GM12878 (cell line): ENCODE measurements around the gene RIMBP2. TPM values are rescaled to one million over a fixed set of nuclear protein-coding genes. Genes with fewer than 3 reads are reported as not detected.

Experiments
- ATAC-seq: fragments of 200-7000 bp; cut with Tn5 transposase; 3 replicates; pipeline ENCODE4 v1.9.1; 2020; ENCODE audit warnings: mild to moderate bottlenecking, moderate library complexity
- BruUV-seq: library from RNA; stranded (reverse); fragments of 400-500 nt; replicated peaks from 2 replicates; lab custom pipeline; 2021; lab: Mats Ljungman, UMichigan
- CTCF ChIA-PET: fragments of 300-600 bp; sonication (Branson Sonifier 250); formaldehyde crosslinking; extraction: SDS; loops from one replicate; lab custom pipeline; 2021; ENCODE audit warnings: inconsistent platforms; lab: Yijun Ruan, JAX
- POLR2A ChIA-PET: fragments of 350-600 bp; formaldehyde crosslinking; extraction: SDS; loops from one replicate; lab custom pipeline; 2021; ENCODE audit warnings: inconsistent platforms; lab: Charles Lee
- RAD21 ChIA-PET: fragments of 300-600 bp; sonication (Branson Sonifier 250); formaldehyde crosslinking; loops from one replicate; lab custom pipeline; 2023; ENCODE audit warnings: antibody characterized with exemption; ENCODE audit not compliant: unreplicated experiment; lab: Charles Lee
- SMC1A ChIA-PET: fragments of 300-600 bp; sonication (Branson Sonifier 250); formaldehyde crosslinking; loops from one replicate; lab custom pipeline; 2023; ENCODE audit not compliant: unreplicated experiment, uncharacterized antibody; lab: Charles Lee
- DNase-seq: peaks from one replicate; pipeline ENCODE4 v3.0.0-alpha.2; 2011; ENCODE audit warnings: low read depth, low spot score
- FAIRE-seq: peaks from 3 replicates; lab custom pipeline; 2011; peaks lifted over from hg19 to GRCh38; lab: Jason Lieb, UNC
- H2AFZ ChIP-seq: 2 replicates; pipeline ENCODE4 v1.6.0; 2011; ENCODE audit warnings: low read depth, low read length, control low read depth; ENCODE audit not compliant: control insufficient read depth
- H3K27ac ChIP-seq: 2 replicates; pipeline ENCODE4 v1.5.1; 2011; ENCODE audit warnings: control low read depth; ENCODE audit not compliant: control insufficient read depth, insufficient read depth
- H3K27me3 ChIP-seq, 2 experiments: replicated peaks in 1 of 2; 2 replicates each; pipeline versions ENCODE4 v1.6.0 to v1.6.1; 2011; ENCODE audit warnings: low read length in 1 of 2; ENCODE audit not compliant: control insufficient read depth in 2 of 2, insufficient read depth in 2 of 2
- H3K36me3 ChIP-seq, 2 experiments: 2 replicates each; pipeline ENCODE4 v1.5.1; 2011; ENCODE audit warnings: low read length in 1 of 2; ENCODE audit not compliant: control insufficient read depth in 2 of 2, insufficient read depth in 2 of 2
- H3K4me1 ChIP-seq: 2 replicates; pipeline ENCODE4 v1.6.1; 2011; ENCODE audit warnings: mild to moderate bottlenecking, low read length, moderate library complexity, mixed read lengths; ENCODE audit not compliant: control insufficient read depth, insufficient read depth
- H3K4me2 ChIP-seq: 2 replicates; pipeline ENCODE4 v1.6.0; 2011; ENCODE audit warnings: control low read depth; ENCODE audit not compliant: control insufficient read depth, insufficient read depth
- H3K4me3 ChIP-seq: fragments of 200-600 bp; sonication (generic); 2 replicates; pipeline ENCODE4 v1.5.1; 2016
- H3K79me2 ChIP-seq: 2 replicates; pipeline ENCODE4 v1.6.0; 2011; ENCODE audit warnings: low read length; ENCODE audit not compliant: control insufficient read depth, insufficient read depth
- H3K9ac ChIP-seq: 2 replicates; pipeline ENCODE4 v1.8.0; 2011; ENCODE audit warnings: low read length, control low read depth, mixed read lengths; ENCODE audit not compliant: control insufficient read depth, insufficient read depth
- H3K9me3 ChIP-seq: replicated peaks from 3 replicates; pipeline ENCODE4 v1.5.1; 2011; ENCODE audit warnings: mild to moderate bottlenecking, low read length; ENCODE audit not compliant: control insufficient read depth, insufficient read depth
- H4K20me1 ChIP-seq: 2 replicates; pipeline ENCODE4 v1.6.0; 2011; ENCODE audit not compliant: control insufficient read depth, insufficient read depth
- EGR1 ChIP-seq, 2 experiments: IDR thresholded peaks; 1 replicate in 1 of 2; 2 replicates in 1 of 2; pipeline ENCODE4 v1.6.1; 2011 to 2012; ENCODE audit warnings: low read depth in 2 of 2, low read length in 2 of 2, borderline replicate concordance in 1 of 2, mild to moderate bottlenecking in 1 of 2, moderate library complexity in 1 of 2
- MEF2A ChIP-seq: IDR thresholded peaks from 2 replicates; pipeline ENCODE4 v1.6.1; 2011; ENCODE audit warnings: low read depth, mild to moderate bottlenecking, low read length, moderate library complexity; ENCODE audit not compliant: insufficient read depth
- NFYA ChIP-seq: IDR thresholded peaks from 2 replicates; pipeline ENCODE4 v1.6.1; 2011; ENCODE audit warnings: low read depth, mild to moderate bottlenecking, low read length, improper control_type of control experiment, borderline replicate concordance
- NR2F1 ChIP-seq: fragments of 450-650 bp; conservative IDR thresholded peaks from 2 replicates; pipeline ENCODE4 v1.6.1; 2017; ENCODE audit warnings: mild to moderate bottlenecking
- RELB ChIP-seq: fragments of 450-650 bp; IDR thresholded peaks from 2 replicates; pipeline ENCODE4 v1.6.1; 2017; ENCODE audit warnings: low read depth, mild to moderate bottlenecking, moderate library complexity
- RFX5 ChIP-seq: IDR thresholded peaks from 2 replicates; pipeline ENCODE4 v1.6.1; 2011; ENCODE audit warnings: low read depth, low read length, improper control_type of control experiment
- SREBF2 ChIP-seq: IDR thresholded peaks from 2 replicates; pipeline ENCODE4 v1.6.1; 2012; ENCODE audit warnings: mild to moderate bottlenecking, low read length
- TAF1 ChIP-seq: IDR thresholded peaks from 2 replicates; pipeline ENCODE4 v1.6.1; 2011; ENCODE audit warnings: mild to moderate bottlenecking, low read depth, low read length, borderline replicate concordance
- TBL1XR1 ChIP-seq: IDR thresholded peaks from 2 replicates; pipeline ENCODE4 v1.6.1; 2012; ENCODE audit warnings: low read depth, low read length, improper control_type of control experiment
- USF1 ChIP-seq: IDR thresholded peaks from 2 replicates; pipeline ENCODE4 v1.6.1; 2011; ENCODE audit warnings: borderline replicate concordance, low read depth, mild to moderate bottlenecking, moderate library complexity, mixed read lengths, low read length; ENCODE audit not compliant: insufficient read depth; ENCODE audit errors: extremely low read length
- USF2 ChIP-seq: IDR thresholded peaks from 2 replicates; pipeline ENCODE4 v1.6.1; 2011; ENCODE audit warnings: low read depth, low read length, improper control_type of control experiment, borderline replicate concordance
- ZBED1 ChIP-seq: IDR thresholded peaks from 2 replicates; pipeline ENCODE4 v1.6.1; 2016; ENCODE audit warnings: borderline replicate concordance
- ZNF207 ChIP-seq: fragments of 450-650 bp; IDR thresholded peaks from 2 replicates; pipeline ENCODE4 v1.6.1; 2014; ENCODE audit warnings: antibody characterized with exemption, mild to moderate bottlenecking, borderline replicate concordance
- ZNF622 ChIP-seq: fragments of 450-650 bp; IDR thresholded peaks from 2 replicates; pipeline ENCODE4 v1.6.1; 2017; ENCODE audit warnings: mild to moderate bottlenecking, inconsistent platforms
- WGBS: methylation state at CpG from one replicate; pipeline ENCODE4 v1.1.6; 2016; ENCODE audit warnings: low lambda C conversion rate; ENCODE audit not compliant: insufficient replicate concordance, insufficient coverage; ENCODE audit errors: missing lambda C conversion rate; 5-methylcytosine and 5-hydroxymethylcytosine counted together
- in situ Hi-C: fragments of 300-500 bp; cut with MboI; formaldehyde crosslinking; loops from 9 replicates; pipeline ENCODE4 v1.14.3; 2018; ENCODE audit warnings: mixed read lengths
- intact Hi-C: fragments of 100-400 bp; cut with micrococcal nuclease; formaldehyde crosslinking; loops from one replicate; pipeline ENCODE4 v1.14.2; 2022; ENCODE audit not compliant: unreplicated experiment
- polyA plus RNA-seq, 11 experiments: library from polyadenylated mRNA; depleted of rRNA in 4 of 11; unstranded in 6 of 11; stranded (reverse) in 5 of 11; fragments of >200 nt; fragmentation: Nextera tagmentation in 4 of 11; fragmentation: Illumina TruSeq in 1 of 11; extraction: Ambion mirVana in 4 of 11; extraction: Trizol in 1 of 11; gene quantifications; 1 replicate in 1 of 11; 2 replicates in 10 of 11; pipeline versions ENCODE4 v1.2.1 to v1.2.3, GENCODE V29; 2011 to 2016; ENCODE audit warnings: inconsistent platforms in 2 of 11, missing spikeins in 2 of 11, low read depth in 1 of 11
- total RNA-seq, 4 experiments: library from RNA; depleted of rRNA in 3 of 4; stranded (reverse); fragments of >200 nt in 3 of 4; fragmentation: Illumina TruSeq in 1 of 4; extraction: Trizol in 1 of 4; gene quantifications; 2 replicates each; pipeline versions ENCODE4 v1.2.1 to v1.2.3, GENCODE V29; 2013 to 2021
- TF ChIP-seq, protein P1 (sequence below): IDR thresholded peaks from 2 replicates; pipeline ENCODE4 v1.6.1; 2012; ENCODE audit warnings: low read length, inconsistent platforms
- TF ChIP-seq, protein P2 (sequence below): fragments of 450-650 bp; IDR thresholded peaks from 2 replicates; pipeline ENCODE4 v1.6.1; 2018; ENCODE audit warnings: borderline replicate concordance, mild to moderate bottlenecking; ENCODE audit not compliant: partially characterized antibody

The RIMBP2 gene
- total and polyA plus RNA-seq, 10 of the 15 experiments (the other 5 are each of a cell fraction or from before 2014, with no cell fraction given), result 0.04 to 2.9 (median 0.07) TPM; not detected in 1

- POLR2A ChIA-PET, result no interaction called here
- Histone ChIP-seq H3K9ac (no peak overlapping the region), H3K9me3 (no peaks in the 10 kb centered on the region), H3K4me2 (no peak overlapping the region), H2AFZ (no peak overlapping the region), H3K36me3 (no peaks in the 10 kb centered on the region), H3K27me3 (no peaks in the 10 kb centered on the region), H3K27ac (no peak overlapping the region)
- BruUV-seq, result no TSS peak
- WGBS, result 29% methylated on average over 19 of the region's 20 CpGs
- DNase-seq, result no peak
- no peak for ATAC-seq
- intact Hi-C loops, result no loop called here
- CTCF ChIA-PET, result no interaction called here
- no peak for TF ChIP-seq EGR1 (IDR thresholded peaks at IDR 0.05; ENCODE audit: borderline replicate concordance in 1 of 2, low read depth in 2 of 2, low read length in 2 of 2)
- no peak for TF ChIP-seq ZNF622
- TF ChIP-seq, protein P1, sequence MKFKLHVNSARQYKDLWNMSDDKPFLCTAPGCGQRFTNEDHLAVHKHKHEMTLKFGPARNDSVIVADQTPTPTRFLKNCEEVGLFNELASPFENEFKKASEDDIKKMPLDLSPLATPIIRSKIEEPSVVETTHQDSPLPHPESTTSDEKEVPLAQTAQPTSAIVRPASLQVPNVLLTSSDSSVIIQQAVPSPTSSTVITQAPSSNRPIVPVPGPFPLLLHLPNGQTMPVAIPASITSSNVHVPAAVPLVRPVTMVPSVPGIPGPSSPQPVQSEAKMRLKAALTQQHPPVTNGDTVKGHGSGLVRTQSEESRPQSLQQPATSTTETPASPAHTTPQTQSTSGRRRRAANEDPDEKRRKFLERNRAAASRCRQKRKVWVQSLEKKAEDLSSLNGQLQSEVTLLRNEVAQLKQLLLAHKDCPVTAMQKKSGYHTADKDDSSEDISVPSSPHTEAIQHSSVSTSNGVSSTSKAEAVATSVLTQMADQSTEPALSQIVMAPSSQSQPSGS, result no peak
- TF ChIP-seq ZBED1, result no peak
- TF ChIP-seq USF2, result no peak
- no peak for TF ChIP-seq NFYA
- TF ChIP-seq ZNF207, result no peak
- no peak for TF ChIP-seq MEF2A
- TF ChIP-seq, protein P2, sequence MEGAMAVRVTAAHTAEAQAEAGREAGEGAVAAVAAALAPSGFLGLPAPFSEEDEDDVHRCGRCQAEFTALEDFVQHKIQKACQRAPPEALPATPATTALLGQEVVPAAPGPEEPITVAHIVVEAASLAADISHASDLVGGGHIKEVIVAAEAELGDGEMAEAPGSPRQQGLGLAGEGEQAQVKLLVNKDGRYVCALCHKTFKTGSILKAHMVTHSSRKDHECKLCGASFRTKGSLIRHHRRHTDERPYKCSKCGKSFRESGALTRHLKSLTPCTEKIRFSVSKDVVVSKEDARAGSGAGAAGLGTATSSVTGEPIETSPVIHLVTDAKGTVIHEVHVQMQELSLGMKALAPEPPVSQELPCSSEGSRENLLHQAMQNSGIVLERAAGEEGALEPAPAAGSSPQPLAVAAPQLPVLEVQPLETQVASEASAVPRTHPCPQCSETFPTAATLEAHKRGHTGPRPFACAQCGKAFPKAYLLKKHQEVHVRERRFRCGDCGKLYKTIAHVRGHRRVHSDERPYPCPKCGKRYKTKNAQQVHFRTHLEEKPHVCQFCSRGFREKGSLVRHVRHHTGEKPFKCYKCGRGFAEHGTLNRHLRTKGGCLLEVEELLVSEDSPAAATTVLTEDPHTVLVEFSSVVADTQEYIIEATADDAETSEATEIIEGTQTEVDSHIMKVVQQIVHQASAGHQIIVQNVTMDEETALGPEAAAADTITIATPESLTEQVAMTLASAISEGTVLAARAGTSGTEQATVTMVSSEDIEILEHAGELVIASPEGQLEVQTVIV, result no peak
- TF ChIP-seq TBL1XR1, result no peak
- TF ChIP-seq RELB, result no peak
- TF ChIP-seq USF1, result no peak
- no peak for TF ChIP-seq SREBF2
- TF ChIP-seq TAF1, result no peak
- no peak for TF ChIP-seq RFX5
- TF ChIP-seq NR2F1, result no peak
- TF ChIP-seq, all 136 proteins: peak for 0
- no peak overlapping the region for H3K4me3 ChIP-seq
- no peaks in the 10 kb centered on the region for H4K20me1 ChIP-seq
- in situ Hi-C loops, result no loop called here
- FAIRE-seq, result no peak
- H3K4me1 ChIP-seq, result no peaks in the 10 kb centered on the region
- SMC1A ChIA-PET, result no interaction called here
- H3K79me2 ChIP-seq, result no peaks in the 10 kb centered on the region
- RAD21 ChIA-PET, result no interaction called here
These were observed 239.5 kb downstream of the RIMBP2 start for GRCh38 chr12:130476451-130477135.
